Left lung (tissue), 10 donors: Measurements from ENCODE around the gene SNCA. TPM values are rescaled to one million over a fixed set of nuclear protein-coding genes. Genes with fewer than 3 reads are reported as not detected.

Experiments used
- ATAC-seq: fragments of 200-7000 bp; cut with Tn5 transposase; one replicate; pipeline ENCODE4 v1.9.1; 2020; ENCODE audit warnings: moderate library complexity
- DNase-seq, 4 donors: peaks; one replicate each; pipeline ENCODE4 v3.0.0-alpha.2; 2013 to 2020
- H3K27ac ChIP-seq, 2 donors: fragments of 200-600 bp; sonication (generic) in 1 of 2; one replicate each; pipeline versions ENCODE4 v1.5.0 to v1.8.0; 2020 to 2021
- H3K27me3 ChIP-seq, 2 donors: fragments of 200-600 bp; sonication (generic) in 1 of 2; one replicate each; pipeline versions ENCODE4 v1.5.0 to v1.8.0; 2020 to 2021
- H3K36me3 ChIP-seq, 2 donors: fragments of 200-600 bp; sonication (generic) in 1 of 2; one replicate each; pipeline versions ENCODE4 v1.5.0 to v1.8.0; 2020 to 2021
- H3K4me1 ChIP-seq, 2 donors: fragments of 200-600 bp; one replicate each; pipeline ENCODE4 v1.8.0; 2021
- H3K4me3 ChIP-seq, 2 donors: fragments of 200-600 bp; sonication (generic) in 1 of 2; one replicate each; pipeline versions ENCODE4 v1.5.0 to v1.8.0; 2020 to 2021; ENCODE audit warnings: mild to moderate bottlenecking in 1 of 2
- H3K9me3 ChIP-seq, 2 donors: fragments of 200-600 bp; sonication (generic) in 1 of 2; one replicate each; pipeline versions ENCODE4 v1.5.0 to v1.8.0; 2020 to 2021
- intact Hi-C, 2 donors: fragments of 100-400 bp; cut with DNase I; formaldehyde crosslinking; loops; one replicate each; pipeline versions ENCODE4 v1.11.2 to v1.14.2; 2022
- polyA plus RNA-seq, 6 donors: library from polyadenylated mRNA; unstranded; fragments of 120-200 nt; gene quantifications; one replicate each; pipeline ENCODE4 v1.2.1, GENCODE V29; 2013; ENCODE audit not compliant: insufficient read length in 6 of 6
- total RNA-seq, 2 donors: library from RNA; stranded (reverse); fragmentation: NEBNext Ultra II Directional; extraction: Animal tissue kit (Norgen Biotek cat#: 25700); gene quantifications; one replicate each; pipeline ENCODE4 v1.2.1, GENCODE V29; 2021
- TF ChIP-seq, protein P1 (sequence below), 2 donors: fragments of 200-600 bp; sonication (generic) in 1 of 2; IDR thresholded peaks; one replicate each; pipeline versions ENCODE4 v1.5.0 to v1.8.0; 2021; ENCODE audit warnings: antibody characterized with exemption in 2 of 2
- donor health status: DM: no; HTN: yes; CAD: no.
- donor health status: DM: no; HTN: no; CAD: no.

SNCA gene
- total and polyA plus RNA-seq, 8 donors, result 6.6 to 75.7 (median 50.9) TPM

DNA sequence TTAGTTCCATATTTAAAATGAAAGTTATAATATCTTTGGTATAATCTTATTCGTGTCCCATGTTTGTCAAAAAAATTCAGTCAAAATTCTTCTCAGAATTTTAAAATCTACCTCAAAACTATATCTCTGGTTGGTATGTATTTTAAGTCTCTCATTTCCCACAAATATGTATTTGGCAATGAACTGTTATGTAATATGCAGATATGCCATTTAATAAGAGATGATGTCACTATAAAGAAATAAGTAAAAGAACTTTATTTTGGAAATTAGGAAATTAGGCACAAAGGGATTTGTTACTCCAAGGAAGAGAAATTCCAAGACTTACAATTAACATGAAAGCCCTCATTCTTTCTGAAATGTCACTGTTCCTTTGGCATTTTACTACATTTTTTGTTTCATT, 15.3 kb downstream of the SNCA start:
- ATAC-seq, result no peak
- no peaks in the 10 kb centered on the region for H3K27me3 ChIP-seq
- intact Hi-C loops, result no loop called here

DNA sequence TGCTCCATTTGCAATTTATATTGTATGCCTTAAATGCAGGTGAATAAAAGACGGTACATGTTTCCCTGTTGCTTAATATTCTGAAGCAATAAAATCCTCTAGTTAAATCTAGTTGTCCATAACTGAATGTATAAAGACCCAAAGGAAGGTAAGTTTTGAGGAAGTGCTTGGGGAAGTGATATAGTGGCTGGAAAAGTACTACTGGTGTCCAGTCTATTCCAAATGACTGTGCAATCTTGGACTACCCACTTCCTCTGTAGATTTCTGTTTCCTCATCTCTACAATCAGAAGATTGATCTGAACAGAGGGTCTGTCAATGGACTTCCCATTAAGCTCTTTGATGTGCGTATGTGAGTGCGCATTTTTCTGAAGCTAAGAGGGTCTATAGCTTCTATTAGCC, 17.0 kb downstream of the SNCA start:
- ATAC-seq (no peak), DNase-seq (no peak)
- Histone ChIP-seq H3K4me3 (no peak overlapping the region), H3K27ac (no peak overlapping the region), H3K9me3 (no peaks in the 10 kb centered on the region), H3K4me1 (peaks cover 0 to 8% of the 10 kb centered on the region in 2 donors), H3K36me3 (no peaks in the 10 kb centered on the region), H3K27me3 (no peaks in the 10 kb centered on the region)
- intact Hi-C loops, result no loop called here
- TF ChIP-seq, protein P1, sequence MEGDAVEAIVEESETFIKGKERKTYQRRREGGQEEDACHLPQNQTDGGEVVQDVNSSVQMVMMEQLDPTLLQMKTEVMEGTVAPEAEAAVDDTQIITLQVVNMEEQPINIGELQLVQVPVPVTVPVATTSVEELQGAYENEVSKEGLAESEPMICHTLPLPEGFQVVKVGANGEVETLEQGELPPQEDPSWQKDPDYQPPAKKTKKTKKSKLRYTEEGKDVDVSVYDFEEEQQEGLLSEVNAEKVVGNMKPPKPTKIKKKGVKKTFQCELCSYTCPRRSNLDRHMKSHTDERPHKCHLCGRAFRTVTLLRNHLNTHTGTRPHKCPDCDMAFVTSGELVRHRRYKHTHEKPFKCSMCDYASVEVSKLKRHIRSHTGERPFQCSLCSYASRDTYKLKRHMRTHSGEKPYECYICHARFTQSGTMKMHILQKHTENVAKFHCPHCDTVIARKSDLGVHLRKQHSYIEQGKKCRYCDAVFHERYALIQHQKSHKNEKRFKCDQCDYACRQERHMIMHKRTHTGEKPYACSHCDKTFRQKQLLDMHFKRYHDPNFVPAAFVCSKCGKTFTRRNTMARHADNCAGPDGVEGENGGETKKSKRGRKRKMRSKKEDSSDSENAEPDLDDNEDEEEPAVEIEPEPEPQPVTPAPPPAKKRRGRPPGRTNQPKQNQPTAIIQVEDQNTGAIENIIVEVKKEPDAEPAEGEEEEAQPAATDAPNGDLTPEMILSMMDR (IDR thresholded peaks at IDR 0.05), result no peak

More for the DNA sequence above, 15.3 kb downstream of the SNCA start:
- Histone ChIP-seq H3K4me3 (no peak overlapping the region), H3K9me3 (no peaks in the 10 kb centered on the region), H3K36me3 (no peaks in the 10 kb centered on the region), H3K27ac (no peak overlapping the region), H3K4me1 (peaks cover 0 to 8% of the 10 kb centered on the region in 2 donors)
- TF ChIP-seq, protein P1 (IDR thresholded peaks at IDR 0.05), result no peak
- DNase-seq, result no peak

DNA sequence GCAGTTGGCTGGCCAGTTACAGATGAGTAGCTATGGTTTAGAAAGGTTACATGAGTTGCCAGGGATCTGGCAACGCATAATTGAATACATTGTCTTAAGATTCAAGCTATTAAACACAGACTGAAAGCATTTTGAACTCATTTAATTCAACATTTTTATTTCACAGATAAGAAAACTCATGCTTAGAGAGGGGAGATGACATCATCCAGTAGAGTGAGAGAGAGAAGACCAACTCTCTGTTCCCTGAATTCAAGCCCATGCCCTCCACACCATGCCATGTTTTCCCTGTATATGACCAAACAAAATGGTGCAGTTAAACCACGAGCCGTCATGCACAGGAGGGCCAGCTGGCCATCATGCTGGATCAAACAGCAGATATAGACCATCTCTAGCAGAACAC, 22.6 kb downstream of the SNCA start:
- no peak overlapping the region for H3K4me3 ChIP-seq
- H3K27ac ChIP-seq, result no peak overlapping the region
- H3K4me1 ChIP-seq, result no peaks in the 10 kb centered on the region
- no peak for DNase-seq
- H3K27me3 ChIP-seq, result no peaks in the 10 kb centered on the region
- TF ChIP-seq, protein P1 (IDR thresholded peaks at IDR 0.05), result no peak
- intact Hi-C loops, result no loop called here
- H3K9me3 ChIP-seq, result no peaks in the 10 kb centered on the region
- no peaks in the 10 kb centered on the region for H3K36me3 ChIP-seq
- no peak for ATAC-seq

DNA sequence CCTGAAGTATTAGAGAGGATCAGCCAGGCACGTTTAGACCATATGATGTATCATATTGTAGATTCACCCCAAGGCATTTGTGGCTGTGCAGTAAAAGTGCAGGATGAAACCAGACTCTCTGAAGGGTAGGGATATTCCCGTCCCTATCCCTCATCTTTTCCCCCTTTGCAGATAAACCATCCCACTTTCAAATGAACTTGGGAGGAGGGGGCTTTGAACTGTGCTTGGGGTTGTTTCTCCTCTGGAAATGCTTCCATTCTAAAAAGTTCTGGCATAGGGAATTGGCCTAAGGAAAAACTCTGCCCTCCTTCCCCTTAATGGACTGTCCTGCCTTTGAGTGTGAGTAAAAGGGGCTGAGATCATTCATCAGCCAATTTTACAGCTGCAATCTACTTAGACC, 23.8 kb downstream of the SNCA start:
- no peaks in the 10 kb centered on the region for H3K9me3 ChIP-seq
- TF ChIP-seq, protein P1 (IDR thresholded peaks at IDR 0.05), result no peak
- DNase-seq, result no peak
- H3K27me3 ChIP-seq, result no peaks in the 10 kb centered on the region
- intact Hi-C loops, result no loop called here
- no peak for ATAC-seq
- H3K27ac ChIP-seq, result no peak overlapping the region
- no peaks in the 10 kb centered on the region for H3K4me1 ChIP-seq
- H3K4me3 ChIP-seq, result no peak overlapping the region
- no peaks in the 10 kb centered on the region for H3K36me3 ChIP-seq

DNA sequence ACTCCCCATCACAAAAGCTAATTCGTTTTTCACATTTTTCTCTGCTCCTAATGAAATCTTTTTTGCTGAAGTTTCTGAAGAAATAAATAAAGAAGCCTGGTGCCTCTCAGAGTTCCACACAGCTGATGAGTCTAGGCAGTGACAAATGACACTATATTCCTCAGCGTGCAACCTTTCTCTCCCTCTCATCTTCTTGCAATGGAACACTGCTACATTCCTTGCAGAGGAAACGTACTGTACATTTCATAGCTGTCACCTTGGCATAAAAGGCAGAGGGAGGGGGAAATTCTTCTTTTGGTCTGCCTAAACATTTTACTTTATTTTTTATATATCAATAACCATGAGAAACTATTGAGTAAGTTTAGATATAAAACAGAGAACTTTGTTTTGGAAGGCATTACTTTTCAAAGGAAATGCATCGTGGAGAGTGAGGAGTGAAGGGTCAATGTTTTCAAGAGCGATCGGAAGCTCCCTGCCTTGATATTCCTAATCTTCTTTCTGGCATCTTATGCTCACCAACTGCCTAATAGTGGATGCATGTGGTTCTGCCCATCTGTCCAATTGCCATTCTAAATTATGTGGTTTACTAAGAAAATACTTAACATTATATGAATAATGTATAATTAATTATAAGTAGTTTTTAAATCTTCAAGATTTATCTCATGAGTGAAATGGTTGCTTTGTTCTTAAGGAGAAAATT, 29.4 kb downstream of the SNCA start:
- Histone ChIP-seq H3K9me3 (no peaks in the 10 kb centered on the region), H3K4me3 (no peak overlapping the region), H3K36me3 (no peaks in the 10 kb centered on the region), H3K4me1 (no peaks in the 10 kb centered on the region), H3K27me3 (no peaks in the 10 kb centered on the region), H3K27ac (no peak overlapping the region)
- TF ChIP-seq, protein P1 (IDR thresholded peaks at IDR 0.05), result no peak
- ATAC-seq (no peak), DNase-seq (no peak)
- intact Hi-C loops, result no loop called here
